Cardiac muscle cell (in vitro differentiated cells and primary cell): ENCODE results near the gene AIMP2. TPM values are rescaled to one million over a fixed set of nuclear protein-coding genes. Genes with fewer than 3 reads are reported as not detected.
"Not testable (repeated sequence)": the region's sequence is repeated elsewhere in the genome, so short reads cannot be mapped to it uniquely, and the experiment has no call there.

Experiments
- DNase-seq, 2 donors: peaks; one replicate each; pipeline versions ENCODE4 v3.0.0 to v3.0.0-alpha.2; 2010 to 2017; ENCODE audit warnings: low read depth in 1 of 2, low spot score in 1 of 2
- H3K27ac ChIP-seq: fragments of 200-600 bp; sonication (generic); 2 replicates; pipeline ENCODE4 v1.5.1; 2016
- H3K27me3 ChIP-seq: fragments of 200-600 bp; sonication (generic); 2 replicates; pipeline ENCODE4 v1.6.0; 2016; ENCODE audit warnings: control low read depth
- H3K36me3 ChIP-seq: fragments of 200-600 bp; sonication (generic); 2 replicates; pipeline ENCODE4 v1.5.1; 2016; ENCODE audit warnings: control low read depth
- H3K4me1 ChIP-seq: fragments of 200-600 bp; sonication (generic); 2 replicates; pipeline ENCODE4 v1.8.1; 2017; ENCODE audit warnings: low read depth, mild to moderate bottlenecking, mixed run types
- H3K4me3 ChIP-seq: fragments of 200-600 bp; sonication (generic); 2 replicates; pipeline ENCODE4 v1.5.1; 2016; ENCODE audit warnings: mild to moderate bottlenecking
- H3K9me3 ChIP-seq: fragments of 200-600 bp; sonication (generic); 2 replicates; pipeline ENCODE4 v1.5.1; 2017; ENCODE audit warnings: low read depth, mild to moderate bottlenecking, control low read depth
- polyA plus RNA-seq: library from polyadenylated mRNA; unstranded; fragments of >200 nt; fragmentation: Nextera tagmentation; extraction: Ambion mirVana; gene quantifications from 2 replicates; pipeline ENCODE4 v1.2.1, GENCODE V29; 2016
- total RNA-seq: library from RNA; depleted of rRNA; stranded (reverse); fragments of >200 nt; gene quantifications from 2 replicates; pipeline ENCODE4 v1.2.3, GENCODE V29; 2016
- TF ChIP-seq, protein P1 (sequence below): IDR thresholded peaks from 2 replicates; pipeline ENCODE4 v1.5.1; 2012; ENCODE audit warnings: low read depth, mild to moderate bottlenecking, low read length

AIMP2 gene
- total and polyA plus RNA-seq, 2 experiments from 2014 or later, result 44.3 to 75.0 TPM

GRCh38 chr7:6032167-6032566 is 23.1 kb downstream of the AIMP2 start:
- Histone ChIP-seq H3K27ac (no peak overlapping the region), H3K36me3 (peaks cover 54% of the 10 kb centered on the region), H3K9me3 (no peaks in the 10 kb centered on the region), H3K4me3 (no peak overlapping the region), H3K27me3 (no peaks in the 10 kb centered on the region), H3K4me1 (no peaks in the 10 kb centered on the region)
- no peak for DNase-seq
- TF ChIP-seq, protein P1, sequence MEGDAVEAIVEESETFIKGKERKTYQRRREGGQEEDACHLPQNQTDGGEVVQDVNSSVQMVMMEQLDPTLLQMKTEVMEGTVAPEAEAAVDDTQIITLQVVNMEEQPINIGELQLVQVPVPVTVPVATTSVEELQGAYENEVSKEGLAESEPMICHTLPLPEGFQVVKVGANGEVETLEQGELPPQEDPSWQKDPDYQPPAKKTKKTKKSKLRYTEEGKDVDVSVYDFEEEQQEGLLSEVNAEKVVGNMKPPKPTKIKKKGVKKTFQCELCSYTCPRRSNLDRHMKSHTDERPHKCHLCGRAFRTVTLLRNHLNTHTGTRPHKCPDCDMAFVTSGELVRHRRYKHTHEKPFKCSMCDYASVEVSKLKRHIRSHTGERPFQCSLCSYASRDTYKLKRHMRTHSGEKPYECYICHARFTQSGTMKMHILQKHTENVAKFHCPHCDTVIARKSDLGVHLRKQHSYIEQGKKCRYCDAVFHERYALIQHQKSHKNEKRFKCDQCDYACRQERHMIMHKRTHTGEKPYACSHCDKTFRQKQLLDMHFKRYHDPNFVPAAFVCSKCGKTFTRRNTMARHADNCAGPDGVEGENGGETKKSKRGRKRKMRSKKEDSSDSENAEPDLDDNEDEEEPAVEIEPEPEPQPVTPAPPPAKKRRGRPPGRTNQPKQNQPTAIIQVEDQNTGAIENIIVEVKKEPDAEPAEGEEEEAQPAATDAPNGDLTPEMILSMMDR, result no peak

DNA sequence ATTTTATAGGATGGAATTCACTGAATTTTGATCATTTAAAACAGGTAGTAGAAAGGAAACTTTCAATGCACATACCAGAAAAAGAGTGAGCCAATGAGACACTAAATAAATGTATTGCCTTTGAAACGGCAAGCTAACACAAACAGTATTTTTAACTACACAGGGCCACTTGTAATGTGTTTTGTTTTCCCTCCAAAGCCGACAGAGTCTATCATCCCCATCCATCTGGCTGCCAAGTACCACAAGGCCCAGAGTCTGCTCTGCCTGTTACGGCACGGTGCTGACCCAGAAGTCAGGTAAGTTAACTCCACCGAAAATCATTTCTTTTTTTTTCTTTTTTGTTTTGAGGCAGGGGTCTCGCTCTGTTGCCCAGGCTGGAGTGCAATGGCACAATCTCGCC is 23.6 kb downstream of the AIMP2 start:
- Histone ChIP-seq H3K27me3 (no peaks in the 10 kb centered on the region), H3K9me3 (no peaks in the 10 kb centered on the region), H3K36me3 (peaks cover 54% of the 10 kb centered on the region), H3K4me3 (no peak overlapping the region), H3K27ac (no peak overlapping the region), H3K4me1 (no peaks in the 10 kb centered on the region)
- TF ChIP-seq, protein P1, result no peak
- DNase-seq, result no peak

DNA sequence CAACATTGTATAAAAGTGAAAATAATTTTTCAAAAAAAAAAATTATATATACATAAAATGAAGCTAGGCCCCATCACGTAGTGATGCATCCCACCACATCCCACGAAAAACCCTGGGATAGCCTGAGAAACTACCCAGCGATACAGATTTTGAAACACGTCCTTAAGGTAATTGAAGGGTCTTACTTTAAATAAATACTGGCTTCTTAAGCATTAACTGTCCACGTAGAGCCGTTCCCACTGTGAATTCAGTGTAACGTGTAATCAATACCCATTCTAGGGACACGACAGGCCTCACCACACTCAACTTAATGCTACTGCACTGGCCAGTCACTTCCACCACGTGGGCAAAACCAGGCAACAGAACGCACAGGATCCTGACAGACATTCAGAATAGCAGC is 26.1 kb downstream of the AIMP2 start:
- no peaks in the 10 kb centered on the region for H3K9me3 ChIP-seq
- H3K27me3 ChIP-seq, result no peaks in the 10 kb centered on the region
- H3K4me3 ChIP-seq, result no peak overlapping the region
- no peak overlapping the region for H3K27ac ChIP-seq
- H3K36me3 ChIP-seq, result peaks cover 54% of the 10 kb centered on the region
- TF ChIP-seq, protein P1, result no peak
- no peak for DNase-seq
- H3K4me1 ChIP-seq, result no peaks in the 10 kb centered on the region

GRCh38 chr7:6035686-6036085 is 26.6 kb downstream of the AIMP2 start:
- TF ChIP-seq, protein P1, result no peak

DNA sequence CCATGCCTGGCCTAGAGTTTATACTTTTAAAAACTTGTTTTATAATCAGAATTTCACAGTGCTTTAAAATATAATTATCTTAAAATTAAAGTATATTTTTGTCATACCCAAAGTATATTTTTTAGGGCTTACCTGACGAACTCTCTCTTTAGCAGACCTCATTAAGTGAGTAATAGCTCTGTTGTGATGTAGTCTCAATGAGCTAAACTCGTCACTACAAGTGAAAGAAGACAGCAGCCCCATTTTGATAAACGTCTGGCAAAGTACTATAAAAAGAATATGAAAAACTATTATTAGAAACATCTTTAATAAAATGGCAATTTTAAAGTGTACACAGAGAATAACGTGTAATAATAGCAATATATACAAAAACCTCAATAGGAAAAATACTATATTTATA is 40.7 kb downstream of the AIMP2 start:
- Histone ChIP-seq H3K36me3 (peaks cover 50% of the 10 kb centered on the region), H3K27me3 (no peaks in the 10 kb centered on the region), H3K27ac (no peak overlapping the region), H3K9me3 (no peaks in the 10 kb centered on the region), H3K4me3 (no peak overlapping the region), H3K4me1 (peaks cover 5% of the 10 kb centered on the region)
- TF ChIP-seq, protein P1, result no peak
- DNase-seq, result no peak

More at GRCh38 chr7:6035686-6036085, 26.6 kb downstream of the AIMP2 start:
- Histone ChIP-seq H3K9me3 (no peaks in the 10 kb centered on the region), H3K4me1 (no peaks in the 10 kb centered on the region), H3K4me3 (no peak overlapping the region), H3K27ac (no peak overlapping the region), H3K27me3 (no peaks in the 10 kb centered on the region), H3K36me3 (peaks cover 59% of the 10 kb centered on the region)
- no peak for DNase-seq

- H3K4me3 ChIP-seq, H3K27ac ChIP-seq, DNase-seq, H3K4me1 ChIP-seq, H3K27me3 ChIP-seq, H3K9me3 ChIP-seq: not testable (repeated sequence)
- H3K36me3 ChIP-seq, result peaks cover 40% of the 10 kb centered on the region
Measured at GRCh38 chr7:6051185-6051584, 42.1 kb downstream of the AIMP2 start.
